ENCODE results near the gene ZBTB32.

DNA sequence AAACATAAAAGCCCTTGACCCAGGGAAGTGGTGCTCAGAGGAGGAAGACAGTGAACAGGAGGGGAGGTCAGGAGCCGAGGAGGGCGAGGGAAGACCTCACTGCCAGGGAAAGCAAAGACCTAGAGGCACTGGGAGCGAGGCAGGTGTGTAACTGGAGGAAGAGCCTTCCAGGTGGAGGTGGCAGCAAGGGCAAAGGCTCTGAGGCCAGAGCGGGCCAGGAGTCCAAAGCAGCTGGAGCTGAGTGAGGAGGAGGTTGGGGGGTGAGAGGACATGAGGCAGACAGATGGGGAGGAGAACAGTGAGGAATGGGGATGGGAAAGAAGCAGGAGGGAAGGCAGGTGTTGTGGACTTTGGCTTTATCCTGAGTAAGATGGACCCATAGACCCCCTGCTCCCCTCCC lies 34.4 kb upstream of the ZBTB32 start:
- TF ChIP-seq POLR2A (IDR thresholded peaks at IDR 0.05), result no peak
- TF ChIP-seq, protein P1, sequence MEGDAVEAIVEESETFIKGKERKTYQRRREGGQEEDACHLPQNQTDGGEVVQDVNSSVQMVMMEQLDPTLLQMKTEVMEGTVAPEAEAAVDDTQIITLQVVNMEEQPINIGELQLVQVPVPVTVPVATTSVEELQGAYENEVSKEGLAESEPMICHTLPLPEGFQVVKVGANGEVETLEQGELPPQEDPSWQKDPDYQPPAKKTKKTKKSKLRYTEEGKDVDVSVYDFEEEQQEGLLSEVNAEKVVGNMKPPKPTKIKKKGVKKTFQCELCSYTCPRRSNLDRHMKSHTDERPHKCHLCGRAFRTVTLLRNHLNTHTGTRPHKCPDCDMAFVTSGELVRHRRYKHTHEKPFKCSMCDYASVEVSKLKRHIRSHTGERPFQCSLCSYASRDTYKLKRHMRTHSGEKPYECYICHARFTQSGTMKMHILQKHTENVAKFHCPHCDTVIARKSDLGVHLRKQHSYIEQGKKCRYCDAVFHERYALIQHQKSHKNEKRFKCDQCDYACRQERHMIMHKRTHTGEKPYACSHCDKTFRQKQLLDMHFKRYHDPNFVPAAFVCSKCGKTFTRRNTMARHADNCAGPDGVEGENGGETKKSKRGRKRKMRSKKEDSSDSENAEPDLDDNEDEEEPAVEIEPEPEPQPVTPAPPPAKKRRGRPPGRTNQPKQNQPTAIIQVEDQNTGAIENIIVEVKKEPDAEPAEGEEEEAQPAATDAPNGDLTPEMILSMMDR (IDR thresholded peaks at IDR 0.05), result no peak

Measured in uterus (tissue), 2 donors.